OCI-LY7 (cell line): ENCODE data around the gene NAPA. TPM values are rescaled to one million over a fixed set of nuclear protein-coding genes. Genes with fewer than 3 reads are reported as not detected.

ENCODE experiments used
- BruUV-seq: library from RNA; stranded (reverse); fragments of 400-500 nt; replicated peaks from 2 replicates; lab custom pipeline; 2021; lab: Mats Ljungman, UMichigan
- CTCF ChIA-PET: fragments of 300-600 bp; sonication (Branson Sonifier 250); formaldehyde crosslinking; loops from one replicate; lab custom pipeline; 2022; ENCODE audit warnings: antibody characterized with exemption; ENCODE audit not compliant: unreplicated experiment; lab: Charles Lee
- POLR2A ChIA-PET: fragments of 300-600 bp; sonication (Branson Sonifier 250); formaldehyde crosslinking; loops from one replicate; lab custom pipeline; 2022; ENCODE audit warnings: antibody characterized with exemption; lab: Charles Lee
- DNase-seq: peaks from one replicate; pipeline ENCODE4 v3.0.0-alpha.2; 2015; ENCODE audit warnings: low spot score
- H2AFZ ChIP-seq: fragments of 200-600 bp; sonication (generic), shearing (Covaris generic); 2 replicates; pipeline ENCODE4 v1.6.1; 2014; ENCODE audit warnings: mild to moderate bottlenecking, antibody characterized with exemption, low read length, moderate library complexity
- H3K27ac ChIP-seq: fragments of 200-600 bp; sonication (generic); 2 replicates; pipeline ENCODE4 v1.5.1; 2014; ENCODE audit warnings: mixed run types, low read depth, mild to moderate bottlenecking, moderate library complexity, low read length, inconsistent platforms; ENCODE audit not compliant: poor library complexity, severe bottlenecking
- H3K36me3 ChIP-seq: fragments of 200-600 bp; sonication (generic); 2 replicates; pipeline ENCODE4 v1.6.1; 2014; ENCODE audit warnings: mild to moderate bottlenecking, antibody characterized with exemption, low read length, moderate library complexity, mixed read lengths; ENCODE audit not compliant: insufficient read depth
- H3K4me1 ChIP-seq: fragments of 200-600 bp; sonication (generic); 2 replicates; pipeline ENCODE4 v1.5.1; 2014; ENCODE audit warnings: mild to moderate bottlenecking, low read length; ENCODE audit not compliant: insufficient read depth, poor library complexity, severe bottlenecking
- H3K4me2 ChIP-seq: fragments of 200-600 bp; sonication (generic); 2 replicates; pipeline ENCODE4 v1.6.1; 2014; ENCODE audit warnings: mild to moderate bottlenecking, low read length
- H3K4me3 ChIP-seq: fragments of 200-600 bp; sonication (generic); 2 replicates; pipeline ENCODE4 v1.5.1; 2014; ENCODE audit warnings: mild to moderate bottlenecking, low read depth, low read length; ENCODE audit not compliant: poor library complexity, severe bottlenecking
- H3K79me2 ChIP-seq: fragments of 200-600 bp; sonication (generic); 2 replicates; pipeline ENCODE4 v1.6.1; 2016; ENCODE audit warnings: low read depth, mild to moderate bottlenecking, low read length, moderate library complexity, mixed read lengths; ENCODE audit not compliant: insufficient read depth
- H3K9me2 ChIP-seq: fragments of 200-600 bp; sonication (generic); 2 replicates; pipeline ENCODE4 v1.6.1; 2016; ENCODE audit warnings: mild to moderate bottlenecking, low read length, mixed read lengths; ENCODE audit not compliant: insufficient read depth
- H3K9me3 ChIP-seq: fragments of 200-600 bp; sonication (generic); 2 replicates; pipeline ENCODE4 v1.6.1; 2014; ENCODE audit warnings: mild to moderate bottlenecking, mixed run types, low read length, mixed read lengths
- H4K20me1 ChIP-seq: fragments of 200-600 bp; sonication (generic); 2 replicates; pipeline ENCODE4 v1.6.1; 2014; ENCODE audit warnings: mild to moderate bottlenecking, antibody characterized with exemption, low read length, moderate library complexity, mixed read lengths; ENCODE audit not compliant: insufficient read depth
- EZH2phosphoT487 ChIP-seq: fragments of 200-600 bp; sonication (generic); IDR thresholded peaks from 2 replicates; pipeline ENCODE4 v1.6.1; 2018; ENCODE audit warnings: low read depth, borderline replicate concordance, mild to moderate bottlenecking, mixed run types, antibody characterized with exemption, low read length, moderate library complexity, mixed read lengths
- intact Hi-C: fragments of 100-400 bp; cut with micrococcal nuclease; formaldehyde crosslinking; loops from one replicate; pipeline ENCODE4 v1.10.0; 2022; ENCODE audit not compliant: unreplicated experiment
- total RNA-seq, 2 experiments: library from RNA; depleted of rRNA in 1 of 2; stranded (reverse); fragments of >200 nt in 1 of 2; shearing (Covaris generic) in 1 of 2; gene quantifications; 2 replicates each; pipeline ENCODE4 v1.2.3, GENCODE V29; 2014 to 2022
- TF ChIP-seq, protein P1 (sequence below): fragments of 200-600 bp; sonication (generic); conservative IDR thresholded peaks from 2 replicates; pipeline ENCODE4 v1.5.1; 2014; ENCODE audit warnings: mild to moderate bottlenecking, antibody characterized with exemption, low read length, moderate library complexity, mixed read lengths

The NAPA gene
- total RNA-seq, 2 experiments from 2014 or later, result 56.5 to 71.4 TPM

GRCh38 chr19:47518854-47519253 is 4.0 kb upstream of the NAPA start:
- peak overlapping the region; percentile 85 for H3K27ac ChIP-seq
- no TSS peak for BruUV-seq
- no peaks in the 10 kb centered on the region for H3K36me3 ChIP-seq
- ChIA-PET CTCF (no interaction called here), POLR2A (interaction anchor here (0.6 to 1.0 kb wide), 4 partner anchors 74 to 853 kb away, joined by 3 read pairs; no protein-coding TSS in a partner anchor)
- H3K4me1 ChIP-seq, result peaks cover 79% of the 10 kb centered on the region
- peaks cover 13% of the 10 kb centered on the region for H3K79me2 ChIP-seq
- intact Hi-C loops, result loop anchor here (5.0 kb wide), 1 partner anchor 232 kb away; no protein-coding TSS in a partner anchor
- H3K4me2 ChIP-seq, result peak overlapping the region; percentile 82
- no peaks in the 10 kb centered on the region for H3K9me3 ChIP-seq
- no peaks in the 10 kb centered on the region for H3K9me2 ChIP-seq
- H4K20me1 ChIP-seq, result no peaks in the 10 kb centered on the region
- H3K4me3 ChIP-seq, result peak overlapping the region; percentile 28
- TF ChIP-seq EZH2phosphoT487, result no peak
- TF ChIP-seq, protein P1, sequence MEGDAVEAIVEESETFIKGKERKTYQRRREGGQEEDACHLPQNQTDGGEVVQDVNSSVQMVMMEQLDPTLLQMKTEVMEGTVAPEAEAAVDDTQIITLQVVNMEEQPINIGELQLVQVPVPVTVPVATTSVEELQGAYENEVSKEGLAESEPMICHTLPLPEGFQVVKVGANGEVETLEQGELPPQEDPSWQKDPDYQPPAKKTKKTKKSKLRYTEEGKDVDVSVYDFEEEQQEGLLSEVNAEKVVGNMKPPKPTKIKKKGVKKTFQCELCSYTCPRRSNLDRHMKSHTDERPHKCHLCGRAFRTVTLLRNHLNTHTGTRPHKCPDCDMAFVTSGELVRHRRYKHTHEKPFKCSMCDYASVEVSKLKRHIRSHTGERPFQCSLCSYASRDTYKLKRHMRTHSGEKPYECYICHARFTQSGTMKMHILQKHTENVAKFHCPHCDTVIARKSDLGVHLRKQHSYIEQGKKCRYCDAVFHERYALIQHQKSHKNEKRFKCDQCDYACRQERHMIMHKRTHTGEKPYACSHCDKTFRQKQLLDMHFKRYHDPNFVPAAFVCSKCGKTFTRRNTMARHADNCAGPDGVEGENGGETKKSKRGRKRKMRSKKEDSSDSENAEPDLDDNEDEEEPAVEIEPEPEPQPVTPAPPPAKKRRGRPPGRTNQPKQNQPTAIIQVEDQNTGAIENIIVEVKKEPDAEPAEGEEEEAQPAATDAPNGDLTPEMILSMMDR, result no peak
- DNase-seq, result no peak
- peak overlapping the region; percentile 76 for H2AFZ ChIP-seq

GRCh38 chr19:47518139-47518538 is 3.3 kb upstream of the NAPA start:
- no peaks in the 10 kb centered on the region for H3K9me2 ChIP-seq
- CTCF ChIA-PET, result no interaction called here
- peaks cover 20% of the 10 kb centered on the region for H3K79me2 ChIP-seq
- peak overlapping the region; percentile 85 for H3K27ac ChIP-seq
- peak overlapping the region; percentile 28 for H3K4me3 ChIP-seq
- TF ChIP-seq EZH2phosphoT487, result no peak
- TF ChIP-seq, protein P1, result no peak
- peak; percentile 97 for DNase-seq
- H3K9me3 ChIP-seq, result no peaks in the 10 kb centered on the region
- H3K4me1 ChIP-seq, result peaks cover 77% of the 10 kb centered on the region
- H4K20me1 ChIP-seq, result no peaks in the 10 kb centered on the region
- H3K36me3 ChIP-seq, result no peaks in the 10 kb centered on the region
- POLR2A ChIA-PET, result interaction anchor here (0.6 to 1.0 kb wide), 3 partner anchors 75 to 852 kb away, joined by 3 read pairs; no protein-coding TSS in a partner anchor
- no TSS peak for BruUV-seq
- intact Hi-C loops, result loop anchor here (5.0 kb wide), 1 partner anchor 231 kb away; no protein-coding TSS in a partner anchor
- H2AFZ ChIP-seq, result peak overlapping the region; percentile 76; the same call in 1 of the 2 replicates
- H3K4me2 ChIP-seq, result peak overlapping the region; percentile 82

DNA sequence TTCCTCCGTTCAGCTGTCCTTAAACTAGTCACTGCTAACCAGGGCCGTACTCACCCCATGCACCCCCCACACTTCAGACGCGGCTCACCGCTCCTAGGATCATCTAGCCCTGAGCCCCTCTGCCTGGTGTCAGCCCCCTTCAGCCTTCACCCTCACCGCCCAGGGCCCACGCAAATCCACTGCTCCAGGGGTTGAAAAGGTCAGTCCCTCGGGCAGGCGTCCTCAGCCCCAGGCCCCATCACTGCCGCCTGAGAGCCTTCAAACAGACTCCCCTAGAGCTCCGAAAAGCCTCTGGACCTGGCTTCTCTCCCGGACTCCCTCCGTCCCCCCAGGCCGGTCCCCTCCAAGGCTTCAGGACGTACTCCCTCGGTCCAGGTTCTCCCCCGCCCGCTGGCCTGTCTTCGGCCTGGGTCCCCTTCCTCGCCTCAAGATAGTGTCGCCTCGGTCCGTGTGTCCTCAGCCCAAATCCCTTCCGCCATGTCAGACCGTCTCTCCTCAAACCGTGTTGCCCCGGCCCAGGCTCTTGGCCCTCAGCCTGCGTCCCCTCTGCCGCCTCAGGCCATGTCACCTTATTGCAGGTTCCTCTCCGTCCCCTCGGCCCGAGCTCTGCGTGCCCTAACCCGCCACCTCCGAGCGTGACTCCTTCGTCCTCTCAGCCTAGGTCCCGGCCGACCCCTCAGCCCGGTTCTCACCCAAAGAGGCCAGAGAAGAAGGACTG is 553 bp downstream of the NAPA start:
- Histone ChIP-seq H3K9me3 (no peaks in the 10 kb centered on the region), H3K9me2 (no peaks in the 10 kb centered on the region), H3K36me3 (no peaks in the 10 kb centered on the region; the same call in 1 of the 2 replicates), H4K20me1 (no peaks in the 10 kb centered on the region), H3K79me2 (peaks cover 48% of the 10 kb centered on the region), H3K4me1 (peaks cover 68% of the 10 kb centered on the region), H2AFZ (no peak overlapping the region), H3K4me2 (peak overlapping the region; percentile 99), H3K27ac (peak overlapping the region; percentile 44), H3K4me3 (peak overlapping the region; percentile 82)
- ChIA-PET CTCF (no interaction called here), POLR2A (interaction anchor here (0.5 kb wide), 1 partner anchor 79 kb away, joined by 3 read pairs; no protein-coding TSS in a partner anchor)
- no TSS peak for BruUV-seq
- intact Hi-C loops, result loop anchor here (2.0 kb wide), 2 partner anchors 78 to 94 kb away; partner anchors contain the start of gene BICRA
- TF ChIP-seq, protein P1, result no peak
- no peak for TF ChIP-seq EZH2phosphoT487
- DNase-seq, result no peak
